IMR-90 (cell line): ENCODE data around the gene GNG11. TPM values are rescaled to one million over a fixed set of nuclear protein-coding genes. Genes with fewer than 3 reads are reported as not detected.

ENCODE experiments used
- ATAC-seq: fragments of 200-7000 bp; cut with Tn5 transposase; 2 replicates; pipeline ENCODE4 v1.9.1; 2020; ENCODE audit warnings: low read depth, mild to moderate bottlenecking, moderate library complexity
- BruUV-seq: library from RNA; stranded (reverse); fragments of 400-500 nt; replicated peaks from 2 replicates; lab custom pipeline; 2021; lab: Mats Ljungman, UMichigan
- CTCF ChIA-PET: fragments of 300-600 bp; formaldehyde crosslinking; extraction: SDS; loops from one replicate; lab custom pipeline; 2021; ENCODE audit warnings: antibody characterized with exemption; lab: Yijun Ruan, JAX
- POLR2A ChIA-PET: fragments of 300-600 bp; sonication (Branson Sonifier 250); formaldehyde crosslinking; loops from one replicate; lab custom pipeline; 2022; ENCODE audit warnings: antibody characterized with exemption; ENCODE audit not compliant: unreplicated experiment; lab: Charles Lee
- DNase-seq: peaks from one replicate; pipeline ENCODE4 v3.0.0; 2013
- H2AFZ ChIP-seq: replicated peaks from 2 replicates; pipeline ENCODE3; 2013; ENCODE audit warnings: low read length, mild to moderate bottlenecking; ENCODE audit not compliant: poor library complexity
- H2AK5ac ChIP-seq: 2 replicates; pipeline ENCODE4 v1.6.1; 2013; ENCODE audit warnings: low read depth, low read length, inconsistent platforms
- H2AK9ac ChIP-seq: replicated peaks from 2 replicates; pipeline ENCODE3; 2013; ENCODE audit warnings: mild to moderate bottlenecking, low read depth, low read length, moderate library complexity; ENCODE audit not compliant: poor library complexity
- H2BK120ac ChIP-seq: 2 replicates; pipeline ENCODE4 v1.6.1; 2013; ENCODE audit warnings: low read depth, low read length, inconsistent platforms
- H2BK15ac ChIP-seq: 3 replicates; pipeline ENCODE4 v1.6.1; 2013; ENCODE audit warnings: low read depth, low read length, inconsistent platforms
- H2BK20ac ChIP-seq: 2 replicates; pipeline ENCODE4 v1.6.1; 2013; ENCODE audit warnings: low read depth, mild to moderate bottlenecking, inconsistent platforms, low read length, moderate library complexity
- H2BK5ac ChIP-seq: 2 replicates; pipeline ENCODE4 v1.6.1; 2013; ENCODE audit warnings: mild to moderate bottlenecking, low read depth, low read length, inconsistent platforms; ENCODE audit not compliant: poor library complexity, severe bottlenecking
- H3K14ac ChIP-seq: replicated peaks from 2 replicates; pipeline ENCODE4 v1.6.1; 2013; ENCODE audit warnings: low read depth, low read length, inconsistent platforms
- H3K18ac ChIP-seq: 2 replicates; pipeline ENCODE4 v1.6.1; 2013; ENCODE audit warnings: low read depth, low read length, control low read depth
- H3K23ac ChIP-seq: 2 replicates; pipeline ENCODE4 v1.6.1; 2013; ENCODE audit warnings: low read depth, low read length, inconsistent platforms
- H3K27ac ChIP-seq: 2 replicates; pipeline ENCODE4 v1.5.1; 2013; ENCODE audit warnings: mild to moderate bottlenecking, control low read depth, low read length; ENCODE audit not compliant: insufficient read depth
- H3K27me3 ChIP-seq: 2 replicates; pipeline ENCODE4 v1.6.1; 2013; ENCODE audit warnings: low read length; ENCODE audit not compliant: control insufficient read depth, insufficient read depth
- H3K36me3 ChIP-seq: 2 replicates; pipeline ENCODE4 v1.6.1; 2013; ENCODE audit warnings: low read length, mixed read lengths; ENCODE audit not compliant: control insufficient read depth, insufficient read depth
- H3K4ac ChIP-seq: 2 replicates; pipeline ENCODE4 v1.6.1; 2013; ENCODE audit warnings: low read depth, low read length, inconsistent platforms
- H3K4me1 ChIP-seq: 2 replicates; pipeline ENCODE4 v1.6.1; 2013; ENCODE audit warnings: low read length, mixed read lengths; ENCODE audit not compliant: control insufficient read depth, insufficient read depth
- H3K4me2 ChIP-seq: 2 replicates; pipeline ENCODE4 v1.6.1; 2013; ENCODE audit warnings: low read depth, mild to moderate bottlenecking, control low read depth, low read length, moderate library complexity
- H3K4me3 ChIP-seq: 2 replicates; pipeline ENCODE4 v1.5.1; 2013; ENCODE audit warnings: low read depth, mild to moderate bottlenecking, control low read depth, low read length, moderate library complexity; ENCODE audit not compliant: insufficient read depth
- H3K56ac ChIP-seq: 2 replicates; pipeline ENCODE4 v1.6.1; 2013; ENCODE audit warnings: low read length, inconsistent platforms; ENCODE audit not compliant: insufficient read depth; ENCODE audit errors: extremely low read depth
- H3K79me1 ChIP-seq, 2 experiments: 2 replicates each; pipeline ENCODE4 v1.6.1; 2013; ENCODE audit warnings: low read length in 2 of 2, inconsistent platforms in 1 of 2, low read depth in 1 of 2
- H3K9ac ChIP-seq: 2 replicates; pipeline ENCODE4 v1.6.1; 2013; ENCODE audit warnings: low read depth, low read length, control low read depth
- H3K9me1 ChIP-seq: 2 replicates; pipeline ENCODE4 v1.6.1; 2013; ENCODE audit warnings: low read length, inconsistent platforms; ENCODE audit not compliant: insufficient read depth
- H3K9me3 ChIP-seq: 2 replicates; pipeline ENCODE4 v1.6.1; 2013; ENCODE audit warnings: low read length; ENCODE audit not compliant: control insufficient read depth, insufficient read depth
- H4K20me1 ChIP-seq: 2 replicates; pipeline ENCODE4 v1.6.1; 2013; ENCODE audit warnings: low read length, inconsistent platforms; ENCODE audit not compliant: insufficient read depth
- H4K5ac ChIP-seq: 2 replicates; pipeline ENCODE4 v1.6.1; 2013; ENCODE audit warnings: mild to moderate bottlenecking, low read depth, low read length, control low read depth
- H4K8ac ChIP-seq, 2 experiments: 2 replicates each; pipeline ENCODE4 v1.6.1; 2013; ENCODE audit warnings: low read depth in 2 of 2, low read length in 2 of 2, control low read depth in 1 of 2, inconsistent platforms in 1 of 2
- H4K91ac ChIP-seq: 2 replicates; pipeline ENCODE4 v1.6.1; 2013; ENCODE audit warnings: low read depth, low read length, inconsistent platforms; ENCODE audit not compliant: insufficient read depth
- CEBPB ChIP-seq: IDR thresholded peaks from 2 replicates; pipeline ENCODE4 v1.6.1; 2012; ENCODE audit warnings: low read depth, low read length, improper control_type of control experiment
- FOS ChIP-seq: fragments of 150-350 bp; IDR thresholded peaks from 2 replicates; pipeline ENCODE4 v1.6.1; 2016; ENCODE audit warnings: low read depth, low read length
- MAFK ChIP-seq: IDR thresholded peaks from 2 replicates; pipeline ENCODE4 v1.6.1; 2012; ENCODE audit warnings: low read depth, low read length, improper control_type of control experiment
- MXI1 ChIP-seq: IDR thresholded peaks from 2 replicates; pipeline ENCODE4 v1.6.1; 2012; ENCODE audit warnings: low read depth, mild to moderate bottlenecking, low read length, moderate library complexity, borderline replicate concordance
- RCOR1 ChIP-seq: IDR thresholded peaks from 2 replicates; pipeline ENCODE4 v1.6.1; 2012; ENCODE audit warnings: mild to moderate bottlenecking, low read length, improper control_type of control experiment; ENCODE audit not compliant: insufficient replicate concordance
- RFX5 ChIP-seq: IDR thresholded peaks from 2 replicates; pipeline ENCODE4 v1.8.0; 2012; ENCODE audit warnings: low read depth, mild to moderate bottlenecking, low read length, moderate library complexity
- USF2 ChIP-seq: fragments of 150-350 bp; IDR thresholded peaks from 2 replicates; pipeline ENCODE4 v1.6.1; 2017; ENCODE audit warnings: mild to moderate bottlenecking, antibody characterized with exemption, low read length, low read depth
- WGBS, 2 experiments: methylation state at CpG; one replicate each; pipeline versions ENCODE4 v1.1.5 to v1.1.7; 2013; ENCODE audit warnings: missing lambda C conversion rate in 2 of 2; ENCODE audit not compliant: insufficient read length in 1 of 2; ENCODE audit errors: extremely low coverage in 2 of 2; 5-methylcytosine and 5-hydroxymethylcytosine counted together
- dilution Hi-C: fragments of 300-500 bp; cut with HindIII; formaldehyde crosslinking; loops from one replicate; pipeline ENCODE4 v1.14.3; 2018; ENCODE audit warnings: low sequenced_read_pairs; ENCODE audit not compliant: unreplicated experiment
- in situ Hi-C: fragments of 300-500 bp; cut with MboI; formaldehyde crosslinking; loops from 3 replicates; pipeline ENCODE4 v1.14.3; 2019; ENCODE audit warnings: low sequenced_read_pairs, inconsistent platforms, mixed read lengths
- intact Hi-C: fragments of 100-400 bp; cut with micrococcal nuclease; formaldehyde crosslinking; loops from 2 replicates; pipeline ENCODE4 v1.10.0; 2022
- polyA plus RNA-seq, 3 experiments: library from polyadenylated mRNA; depleted of rRNA; stranded (reverse); fragments of >200 nt; gene quantifications; 2 replicates each; pipeline ENCODE4 v1.2.3, GENCODE V29; 2012; ENCODE audit warnings: low replicate concordance in 1 of 3
- total RNA-seq: library from RNA; depleted of rRNA; stranded (reverse); fragments of >200 nt; gene quantifications from 2 replicates; pipeline ENCODE4 v1.2.3, GENCODE V29; 2012
- TF ChIP-seq, protein P1 (sequence below): fragments of 150-350 bp; IDR thresholded peaks from 2 replicates; pipeline ENCODE4 v1.6.1; 2016; ENCODE audit warnings: low read depth, mild to moderate bottlenecking, low read length, moderate library complexity, borderline replicate concordance
- TF ChIP-seq, protein P2 (sequence below): conservative IDR thresholded peaks from 2 replicates; pipeline ENCODE4 v1.5.1; 2012; ENCODE audit warnings: mild to moderate bottlenecking, low read depth, low read length, improper control_type of control experiment

Gene GNG11
- total and polyA plus RNA-seq, 2 of the 4 experiments (the other 2 are of a cell fraction) = 6.1 to 10.5 TPM

- Histone ChIP-seq H4K8ac (peak overlapping the region; percentile 4 to 91; a peak in 1 of 4 replicates), H3K4me1 (peaks cover 10% of the 10 kb centered on the region), H3K79me1 (peaks cover 10 to 27% of the 10 kb centered on the region in 2 experiments; a peak in 2 of 4 replicates), H2AK9ac (no peak overlapping the region), H3K4me3 (peak overlapping the region; percentile 99), H2AFZ (no peak overlapping the region), H3K23ac (peak overlapping the region; percentile 53; the same call in 1 of the 2 replicates), H3K36me3 (peaks cover 12% of the 10 kb centered on the region), H2BK15ac (no peak overlapping the region), H2BK120ac (no peak overlapping the region; the same call in 1 of the 2 replicates), H3K14ac (0 out of 2 replicates have a peak overlapping the region, but pooled peaks have one; percentile 26), H2AK5ac (no peak overlapping the region), H3K9me3 (no peaks in the 10 kb centered on the region), H3K27me3 (no peaks in the 10 kb centered on the region), H4K20me1 (no peaks in the 10 kb centered on the region), H4K91ac (no peak overlapping the region), H4K5ac (no peak overlapping the region), H2BK20ac (no peak overlapping the region), H3K9me1 (no peaks in the 10 kb centered on the region), H3K9ac (peak overlapping the region; percentile 97; the same call in 1 of the 2 replicates), H3K4me2 (peak overlapping the region; percentile 86), H2BK5ac (peak overlapping the region; percentile 89), H3K56ac (peak overlapping the region; percentile 55; the same call in 1 of the 2 replicates), H3K18ac (peak overlapping the region; percentile 34; the same call in 1 of the 2 replicates), H3K4ac (peak overlapping the region; percentile 25; the same call in 1 of the 2 replicates), H3K27ac (no peak overlapping the region)
- peak; percentile 15 for ATAC-seq
- WGBS, 2 experiments = no CpG with 5 or more reads among the region's 1 CpG
- in situ Hi-C loops (loop anchor here (25.0 kb wide), 1 partner anchor 513 kb away; no protein-coding TSS in a partner anchor), dilution Hi-C loops (no loop called here), intact Hi-C loops (loop anchor here (2.0 to 5.0 kb wide), 3 partner anchors 81 to 298 kb away; partner anchors contain the start of gene BET1)
- CTCF ChIA-PET = interaction anchor here (0.5 to 0.6 kb wide), 2 partner anchors 32 to 42 kb away, joined by 3 to 5 read pairs; no protein-coding TSS in a partner anchor
- TF ChIP-seq USF2 = no peak
- no peak for TF ChIP-seq RFX5
- TF ChIP-seq MXI1 = no peak
- TF ChIP-seq CEBPB = no peak
- TF ChIP-seq, protein P1, sequence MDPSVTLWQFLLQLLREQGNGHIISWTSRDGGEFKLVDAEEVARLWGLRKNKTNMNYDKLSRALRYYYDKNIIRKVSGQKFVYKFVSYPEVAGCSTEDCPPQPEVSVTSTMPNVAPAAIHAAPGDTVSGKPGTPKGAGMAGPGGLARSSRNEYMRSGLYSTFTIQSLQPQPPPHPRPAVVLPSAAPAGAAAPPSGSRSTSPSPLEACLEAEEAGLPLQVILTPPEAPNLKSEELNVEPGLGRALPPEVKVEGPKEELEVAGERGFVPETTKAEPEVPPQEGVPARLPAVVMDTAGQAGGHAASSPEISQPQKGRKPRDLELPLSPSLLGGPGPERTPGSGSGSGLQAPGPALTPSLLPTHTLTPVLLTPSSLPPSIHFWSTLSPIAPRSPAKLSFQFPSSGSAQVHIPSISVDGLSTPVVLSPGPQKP = no peak
- TF ChIP-seq FOS = no peak
- no peak for TF ChIP-seq MAFK
- TF ChIP-seq, protein P2, sequence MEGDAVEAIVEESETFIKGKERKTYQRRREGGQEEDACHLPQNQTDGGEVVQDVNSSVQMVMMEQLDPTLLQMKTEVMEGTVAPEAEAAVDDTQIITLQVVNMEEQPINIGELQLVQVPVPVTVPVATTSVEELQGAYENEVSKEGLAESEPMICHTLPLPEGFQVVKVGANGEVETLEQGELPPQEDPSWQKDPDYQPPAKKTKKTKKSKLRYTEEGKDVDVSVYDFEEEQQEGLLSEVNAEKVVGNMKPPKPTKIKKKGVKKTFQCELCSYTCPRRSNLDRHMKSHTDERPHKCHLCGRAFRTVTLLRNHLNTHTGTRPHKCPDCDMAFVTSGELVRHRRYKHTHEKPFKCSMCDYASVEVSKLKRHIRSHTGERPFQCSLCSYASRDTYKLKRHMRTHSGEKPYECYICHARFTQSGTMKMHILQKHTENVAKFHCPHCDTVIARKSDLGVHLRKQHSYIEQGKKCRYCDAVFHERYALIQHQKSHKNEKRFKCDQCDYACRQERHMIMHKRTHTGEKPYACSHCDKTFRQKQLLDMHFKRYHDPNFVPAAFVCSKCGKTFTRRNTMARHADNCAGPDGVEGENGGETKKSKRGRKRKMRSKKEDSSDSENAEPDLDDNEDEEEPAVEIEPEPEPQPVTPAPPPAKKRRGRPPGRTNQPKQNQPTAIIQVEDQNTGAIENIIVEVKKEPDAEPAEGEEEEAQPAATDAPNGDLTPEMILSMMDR = no peak
- no peak for TF ChIP-seq RCOR1
- POLR2A ChIA-PET = no interaction called here
- DNase-seq = peak; percentile 43
- no TSS peak for BruUV-seq
These were observed 2.4 kb downstream of the GNG11 start for GRCh38 chr7:93923942-93924341.
